Fibroblast of villous mesenchyme (primary cell): ENCODE data around the gene LIN7A. TPM values are rescaled to one million over a fixed set of nuclear protein-coding genes. Genes with fewer than 3 reads are reported as not detected.
A peak's percentile ranks its signal among the peaks of the same experiment; 100 is the strongest.

Experiments
- DNase-seq: peaks from one replicate; pipeline ENCODE4 v3.0.0-alpha.2; 2010; ENCODE audit warnings: low read depth
- H3K4me3 ChIP-seq: 2 replicates; pipeline ENCODE4 v1.5.1; 2011; ENCODE audit warnings: low read depth, mild to moderate bottlenecking, low read length
- total RNA-seq: library from RNA; depleted of rRNA; stranded (reverse); fragments of >200 nt; gene quantifications from 2 replicates; pipeline ENCODE4 v1.2.3, GENCODE V29; 2012
- TF ChIP-seq, protein P1 (sequence below): IDR thresholded peaks from 2 replicates; pipeline ENCODE4 v1.5.1; 2012; ENCODE audit warnings: low read depth, mild to moderate bottlenecking, low read length; ENCODE audit not compliant: insufficient read depth

LIN7A gene
- total RNA-seq, 1 donor = 10.4 TPM

DNA sequence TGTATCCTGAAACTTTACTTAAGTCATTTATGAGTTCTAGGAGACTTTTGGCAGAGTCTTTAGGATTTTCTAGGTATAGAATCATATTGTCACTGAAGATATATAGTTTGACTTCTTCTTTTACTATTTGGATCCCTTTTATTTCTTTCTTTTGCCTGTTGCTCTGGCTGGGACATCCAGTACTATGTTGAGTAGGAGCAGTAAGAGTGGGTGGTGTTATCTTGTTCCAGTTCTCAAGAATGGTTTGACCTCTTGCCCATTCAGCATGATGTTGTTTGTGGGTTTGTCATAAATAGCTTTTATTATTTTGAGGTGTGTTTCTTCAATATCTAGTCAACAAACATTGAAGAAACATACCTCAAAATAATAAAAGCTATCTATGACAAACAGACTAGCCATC is 35.0 kb downstream of the LIN7A start:
- DNase-seq = no peak
- TF ChIP-seq, protein P1, sequence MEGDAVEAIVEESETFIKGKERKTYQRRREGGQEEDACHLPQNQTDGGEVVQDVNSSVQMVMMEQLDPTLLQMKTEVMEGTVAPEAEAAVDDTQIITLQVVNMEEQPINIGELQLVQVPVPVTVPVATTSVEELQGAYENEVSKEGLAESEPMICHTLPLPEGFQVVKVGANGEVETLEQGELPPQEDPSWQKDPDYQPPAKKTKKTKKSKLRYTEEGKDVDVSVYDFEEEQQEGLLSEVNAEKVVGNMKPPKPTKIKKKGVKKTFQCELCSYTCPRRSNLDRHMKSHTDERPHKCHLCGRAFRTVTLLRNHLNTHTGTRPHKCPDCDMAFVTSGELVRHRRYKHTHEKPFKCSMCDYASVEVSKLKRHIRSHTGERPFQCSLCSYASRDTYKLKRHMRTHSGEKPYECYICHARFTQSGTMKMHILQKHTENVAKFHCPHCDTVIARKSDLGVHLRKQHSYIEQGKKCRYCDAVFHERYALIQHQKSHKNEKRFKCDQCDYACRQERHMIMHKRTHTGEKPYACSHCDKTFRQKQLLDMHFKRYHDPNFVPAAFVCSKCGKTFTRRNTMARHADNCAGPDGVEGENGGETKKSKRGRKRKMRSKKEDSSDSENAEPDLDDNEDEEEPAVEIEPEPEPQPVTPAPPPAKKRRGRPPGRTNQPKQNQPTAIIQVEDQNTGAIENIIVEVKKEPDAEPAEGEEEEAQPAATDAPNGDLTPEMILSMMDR = no peak
- no peak overlapping the region for H3K4me3 ChIP-seq

DNA sequence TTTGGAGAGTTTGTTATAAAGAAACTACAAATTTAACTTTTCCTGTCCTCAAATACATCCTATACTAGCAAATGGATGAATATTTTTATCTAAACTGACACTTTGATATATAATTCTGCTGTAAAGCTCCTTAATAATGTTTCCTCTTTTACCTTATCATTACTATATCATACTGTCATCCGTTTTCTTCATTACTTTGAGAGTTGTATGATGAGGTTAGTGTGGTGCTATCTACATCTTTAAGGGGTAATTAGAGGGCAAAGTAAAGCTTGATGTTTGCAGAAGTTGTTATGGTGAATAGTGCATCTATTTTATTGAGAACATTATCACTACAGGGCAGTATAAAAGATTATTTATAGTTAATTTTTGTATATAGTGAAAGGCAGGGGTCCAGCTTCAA is 36.1 kb downstream of the LIN7A start:
- TF ChIP-seq, protein P1 = no peak
- H3K4me3 ChIP-seq = no peak overlapping the region
- no peak for DNase-seq

DNA sequence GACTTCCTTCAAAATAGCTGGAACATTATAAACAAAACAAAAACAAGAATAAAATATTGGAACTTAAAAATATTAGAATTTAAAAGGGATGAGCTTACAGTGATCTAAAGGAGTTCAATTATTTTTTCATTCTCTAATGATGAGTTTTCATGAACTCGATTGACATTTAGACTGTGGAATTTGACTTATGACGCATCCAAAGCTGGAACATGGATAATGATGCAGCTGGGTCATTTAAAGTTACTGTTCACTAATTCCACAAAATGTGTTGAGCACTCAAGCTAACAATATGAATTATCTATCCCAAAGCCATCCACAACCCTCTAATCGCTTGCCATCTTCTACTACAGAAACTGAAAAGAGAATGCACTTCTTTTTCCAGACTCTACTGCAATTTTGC is 42.5 kb downstream of the LIN7A start:
- H3K4me3 ChIP-seq = no peak overlapping the region
- DNase-seq = peak; percentile 17
- TF ChIP-seq, protein P1 = no peak

DNA sequence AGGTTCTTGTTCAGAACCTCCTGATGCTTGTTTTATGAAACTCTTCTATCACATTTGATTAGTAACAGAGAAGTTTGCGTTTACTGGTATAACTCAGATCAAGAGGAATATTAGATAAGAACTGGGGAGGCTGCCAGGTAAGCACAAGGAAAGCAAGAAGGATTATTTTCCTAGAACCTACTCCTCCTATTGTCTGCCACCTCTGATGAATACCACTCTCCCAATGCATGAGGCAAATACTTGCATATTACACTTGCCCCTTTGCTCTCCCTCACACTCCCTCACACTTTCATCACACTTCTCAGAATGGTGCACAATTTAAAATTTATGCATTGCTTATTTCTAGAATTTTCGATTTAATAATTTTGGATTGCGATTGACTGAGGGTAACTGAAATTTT is 43.6 kb downstream of the LIN7A start:
- TF ChIP-seq, protein P1 = no peak
- H3K4me3 ChIP-seq = no peak overlapping the region
- no peak for DNase-seq

DNA sequence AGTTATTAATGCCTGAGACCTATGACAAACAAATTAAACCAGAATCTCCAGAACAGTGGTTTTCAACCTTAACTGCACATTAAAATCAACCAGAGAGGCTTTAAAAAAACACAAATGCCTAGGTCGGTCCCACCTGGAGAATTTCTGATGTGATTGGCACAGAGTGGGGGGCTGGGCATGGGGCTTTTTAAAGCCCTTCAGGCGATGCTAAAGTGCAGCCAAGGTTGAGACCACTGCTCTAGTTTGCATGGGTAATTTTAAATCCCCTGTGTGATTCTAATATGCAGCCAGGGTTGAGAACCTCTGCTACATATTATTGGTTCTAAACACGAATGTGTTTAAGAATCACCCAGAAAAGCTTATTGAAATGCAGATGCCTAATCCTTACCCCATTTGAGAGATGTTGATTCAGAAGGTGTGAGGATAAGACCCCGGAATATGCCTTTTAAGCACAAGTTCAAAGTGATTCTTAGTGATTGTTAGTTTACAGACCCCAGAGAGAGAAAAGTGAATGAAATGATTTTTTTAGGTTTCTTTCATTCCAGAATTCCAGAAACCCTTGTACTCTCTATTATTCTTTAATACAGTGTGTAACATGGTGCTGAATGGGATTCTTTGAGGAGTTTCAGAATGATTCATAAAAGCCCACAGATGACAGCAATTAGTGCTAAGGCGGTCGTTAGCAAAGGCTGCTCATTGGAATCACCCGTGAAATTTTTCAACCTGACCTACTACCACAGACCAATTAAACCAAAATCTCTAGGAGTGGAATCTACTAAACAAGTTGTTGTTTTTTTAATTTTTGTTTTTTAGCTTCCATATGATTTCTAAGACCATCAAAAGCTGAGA is 44.9 kb downstream of the LIN7A start:
- no peak overlapping the region for H3K4me3 ChIP-seq
- DNase-seq = peak; percentile 19
- TF ChIP-seq, protein P1 = no peak

DNA sequence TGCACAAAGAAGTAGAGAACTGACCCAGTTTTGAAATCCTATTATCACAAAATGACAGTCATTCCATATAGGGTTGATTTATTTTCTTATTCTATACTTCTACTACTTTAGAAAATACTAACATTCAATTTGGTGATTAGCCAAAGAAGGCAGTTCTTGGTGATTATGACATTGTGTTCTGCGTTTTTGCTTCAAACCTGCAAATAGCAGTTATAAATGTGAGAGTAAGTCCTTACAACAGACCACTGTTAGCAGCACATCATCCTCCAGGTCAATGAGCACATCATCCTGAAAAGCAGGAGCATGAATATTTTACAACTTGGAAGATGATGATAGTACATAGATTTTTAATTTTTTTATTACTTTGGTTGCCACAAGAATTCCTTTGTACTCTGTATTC is 53.1 kb downstream of the LIN7A start:
- TF ChIP-seq, protein P1 = no peak
- DNase-seq = no peak
- H3K4me3 ChIP-seq = no peak overlapping the region
